Vein endothelial cell (primary cell): ENCODE measurements around the gene ZC3H6. TPM values are rescaled to one million over a fixed set of nuclear protein-coding genes. Genes with fewer than 3 reads are reported as not detected.

Experiments
- small RNA-seq: library from RNA; depleted of rRNA; stranded (forward); fragments of <200 nt; gene quantifications from one replicate; pipeline ENCODE3, GENCODE V24; 2012
- total RNA-seq: library from RNA; depleted of rRNA; stranded (reverse); fragments of >200 nt; gene quantifications from 2 replicates; pipeline ENCODE4 v1.2.3, GENCODE V29; 2012

The ZC3H6 gene, protein sequence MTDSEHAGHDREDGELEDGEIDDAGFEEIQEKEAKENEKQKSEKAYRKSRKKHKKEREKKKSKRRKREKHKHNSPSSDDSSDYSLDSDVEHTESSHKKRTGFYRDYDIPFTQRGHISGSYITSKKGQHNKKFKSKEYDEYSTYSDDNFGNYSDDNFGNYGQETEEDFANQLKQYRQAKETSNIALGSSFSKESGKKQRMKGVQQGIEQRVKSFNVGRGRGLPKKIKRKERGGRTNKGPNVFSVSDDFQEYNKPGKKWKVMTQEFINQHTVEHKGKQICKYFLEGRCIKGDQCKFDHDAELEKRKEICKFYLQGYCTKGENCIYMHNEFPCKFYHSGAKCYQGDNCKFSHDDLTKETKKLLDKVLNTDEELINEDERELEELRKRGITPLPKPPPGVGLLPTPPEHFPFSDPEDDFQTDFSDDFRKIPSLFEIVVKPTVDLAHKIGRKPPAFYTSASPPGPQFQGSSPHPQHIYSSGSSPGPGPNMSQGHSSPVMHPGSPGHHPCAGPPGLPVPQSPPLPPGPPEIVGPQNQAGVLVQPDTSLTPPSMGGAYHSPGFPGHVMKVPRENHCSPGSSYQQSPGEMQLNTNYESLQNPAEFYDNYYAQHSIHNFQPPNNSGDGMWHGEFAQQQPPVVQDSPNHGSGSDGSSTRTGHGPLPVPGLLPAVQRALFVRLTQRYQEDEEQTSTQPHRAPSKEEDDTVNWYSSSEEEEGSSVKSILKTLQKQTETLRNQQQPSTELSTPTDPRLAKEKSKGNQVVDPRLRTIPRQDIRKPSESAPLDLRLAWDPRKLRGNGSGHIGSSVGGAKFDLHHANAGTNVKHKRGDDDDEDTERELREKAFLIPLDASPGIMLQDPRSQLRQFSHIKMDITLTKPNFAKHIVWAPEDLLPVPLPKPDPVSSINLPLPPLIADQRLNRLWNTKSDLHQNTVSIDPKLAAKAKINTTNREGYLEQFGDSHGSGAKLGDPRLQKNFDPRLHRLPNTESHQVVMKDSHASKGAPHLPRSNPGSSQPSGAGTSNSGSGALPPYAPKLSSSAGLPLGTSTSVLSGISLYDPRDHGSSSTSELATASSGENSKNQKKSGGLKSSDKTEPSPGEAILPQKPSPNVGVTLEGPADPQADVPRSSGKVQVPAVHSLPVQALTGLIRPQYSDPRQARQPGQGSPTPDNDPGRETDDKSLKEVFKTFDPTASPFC
- total RNA-seq = 3.0 and 3.3 TPM in 2 replicates

DNA sequence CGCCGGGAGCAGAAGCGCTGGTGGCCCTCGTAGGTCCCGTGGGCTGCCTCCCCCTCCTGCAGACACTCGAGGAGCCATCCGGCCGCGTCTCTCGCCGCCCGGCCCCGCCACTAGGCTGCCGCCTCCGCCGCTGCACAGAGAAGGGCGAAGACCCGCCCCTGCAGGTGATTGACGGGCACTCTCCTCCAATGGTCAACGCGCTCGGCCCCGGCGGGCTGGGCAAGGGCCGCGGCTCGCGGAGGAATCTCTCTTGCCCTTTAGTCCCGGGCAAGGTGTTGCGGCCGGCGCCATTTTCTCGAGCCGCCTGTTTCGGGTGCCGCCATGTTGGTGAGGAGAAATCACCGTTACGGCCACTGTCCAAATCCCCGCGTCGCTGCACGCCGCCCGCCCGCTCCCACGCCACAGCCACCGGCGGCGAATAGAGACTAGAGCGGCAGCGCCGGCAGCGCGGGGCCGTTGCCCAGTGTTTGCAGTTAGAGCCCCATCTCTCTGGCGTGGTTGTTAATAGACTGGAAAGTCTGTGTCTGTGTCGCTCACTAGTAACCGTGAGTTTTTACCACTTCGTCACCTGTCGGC is at the start of gene ZC3H6:
Gene ZC3H6, plus strand, starts transcription at position 287 of the 576 bp plus-strand sequence. CDS start 398 bp downstream, outside the sequence.

GRCh38 chr2:112254466-112255240 is 20.7 kb upstream of the ZC3H6 start, which contains the start of gene ZC3H8:
Gene ZC3H8, minus strand, starts transcription at chr2:112255042. Its CDS starts 61 bp downstream, at chr2:112254981.

Small RNA genes lying within 50 kb of the gene (small RNA-seq; reads per million reads assigned to genes)
- gene AC115115.1 = not detected

Other genes with a start within 250 kb of the ZC3H6 start
- gene TMEM87B, start 220.3 kb upstream of the ZC3H6 start, total RNA-seq = 39.5 and 41.8 TPM in 2 replicates
- 1.1 and 4.6 TPM in 2 replicates for gene FBLN7, start 137.2 kb upstream of the ZC3H6 start, total RNA-seq
- 18.8 and 27.1 TPM in 2 replicates for gene ZC3H8, start 20.6 kb upstream of the ZC3H6 start, total RNA-seq
- gene RGPD8, start 158.0 kb downstream of the ZC3H6 start, total RNA-seq = 12.8 and 16.0 TPM in 2 replicates
- gene TTL, start 206.6 kb downstream of the ZC3H6 start, total RNA-seq = 63.4 and 63.5 TPM in 2 replicates